Suprapubic skin (tissue), 4 donors: Measurements from ENCODE around the gene DDX31. TPM values are rescaled to one million over a fixed set of nuclear protein-coding genes. Genes with fewer than 3 reads are reported as not detected.

ENCODE experiments used
- DNase-seq, 2 donors: peaks; one replicate each; pipeline ENCODE4 v3.0.0-alpha.2; 2019; ENCODE audit warnings: low spot score in 2 of 2
- H3K27ac ChIP-seq: fragments of 200-600 bp; sonication (generic); one replicate; pipeline ENCODE4 v1.5.1; 2019
- H3K27me3 ChIP-seq: fragments of 200-600 bp; sonication (generic); one replicate; pipeline ENCODE4 v1.5.1; 2019
- H3K36me3 ChIP-seq: fragments of 200-600 bp; sonication (generic); one replicate; pipeline ENCODE4 v1.5.1; 2019
- H3K4me1 ChIP-seq: fragments of 200-600 bp; sonication (generic); one replicate; pipeline ENCODE4 v1.5.1; 2019
- H3K4me3 ChIP-seq: fragments of 200-600 bp; sonication (generic); one replicate; pipeline ENCODE4 v1.5.1; 2019; ENCODE audit warnings: mild to moderate bottlenecking
- H3K9me3 ChIP-seq: fragments of 200-600 bp; sonication (generic); one replicate; pipeline ENCODE4 v1.5.1; 2019
- EP300 ChIP-seq: sonication (generic); formaldehyde crosslinking; IDR thresholded peaks from one replicate; pipeline ENCODE4 v1.6.1; 2017; ENCODE audit warnings: antibody characterized with exemption
- POLR2A ChIP-seq, 2 donors: fragments of 450-650 bp; IDR thresholded peaks; one replicate each; pipeline ENCODE4 v1.6.1; 2017; ENCODE audit warnings: antibody characterized with exemption in 2 of 2, mild to moderate bottlenecking in 2 of 2, moderate library complexity in 2 of 2
- POLR2AphosphoS5 ChIP-seq, 3 donors: sonication (generic); formaldehyde crosslinking; IDR thresholded peaks; one replicate each; pipeline ENCODE4 v1.6.1; 2017; ENCODE audit warnings: antibody characterized with exemption in 3 of 3
- WGBS: methylation state at CpG from one replicate; pipeline ENCODE4 v1.1.5; 2018; 5-methylcytosine and 5-hydroxymethylcytosine counted together
- total RNA-seq, 4 donors: library from RNA; depleted of rRNA; stranded (reverse); fragments of >200 nt; gene quantifications; one replicate each; pipeline ENCODE4 v1.1.0, GENCODE V29; 2016
- TF ChIP-seq, protein P1 (sequence below), 2 donors: fragments of 200-600 bp in 1 of 2; fragments of 450-650 bp in 1 of 2; sonication (generic) in 1 of 2; IDR thresholded peaks; one replicate each; pipeline ENCODE4 v1.5.1; 2016 to 2019; ENCODE audit warnings: antibody characterized with exemption in 2 of 2, mild to moderate bottlenecking in 1 of 2, moderate library complexity in 1 of 2

Gene DDX31
- total RNA-seq, 4 donors from 2014 or later, result 18.6 to 35.8 (median 20.5) TPM

DNA sequence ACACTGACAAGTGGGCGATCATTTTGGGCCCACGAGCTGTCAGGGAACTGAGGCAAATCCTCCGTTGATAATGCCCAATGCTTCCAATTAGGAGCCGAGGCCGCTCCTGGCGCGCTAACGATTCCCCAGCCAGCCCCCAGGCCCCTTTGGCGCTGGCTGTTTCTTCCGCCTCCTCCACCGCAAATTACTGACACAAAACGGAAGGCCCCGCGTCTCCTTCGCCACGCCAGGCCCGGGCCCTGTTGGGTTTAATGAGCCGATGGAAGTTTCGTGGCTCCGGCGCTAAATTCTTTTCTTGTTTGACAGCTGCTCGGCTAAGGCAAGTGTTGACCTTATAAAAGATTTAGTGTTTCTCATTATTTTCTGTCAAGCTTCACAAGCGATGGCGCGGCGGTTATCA is 113.1 kb downstream of the DDX31 start:
- TF ChIP-seq POLR2AphosphoS5 (IDR thresholded peaks at IDR 0.05), result no peak
- TF ChIP-seq, protein P1, sequence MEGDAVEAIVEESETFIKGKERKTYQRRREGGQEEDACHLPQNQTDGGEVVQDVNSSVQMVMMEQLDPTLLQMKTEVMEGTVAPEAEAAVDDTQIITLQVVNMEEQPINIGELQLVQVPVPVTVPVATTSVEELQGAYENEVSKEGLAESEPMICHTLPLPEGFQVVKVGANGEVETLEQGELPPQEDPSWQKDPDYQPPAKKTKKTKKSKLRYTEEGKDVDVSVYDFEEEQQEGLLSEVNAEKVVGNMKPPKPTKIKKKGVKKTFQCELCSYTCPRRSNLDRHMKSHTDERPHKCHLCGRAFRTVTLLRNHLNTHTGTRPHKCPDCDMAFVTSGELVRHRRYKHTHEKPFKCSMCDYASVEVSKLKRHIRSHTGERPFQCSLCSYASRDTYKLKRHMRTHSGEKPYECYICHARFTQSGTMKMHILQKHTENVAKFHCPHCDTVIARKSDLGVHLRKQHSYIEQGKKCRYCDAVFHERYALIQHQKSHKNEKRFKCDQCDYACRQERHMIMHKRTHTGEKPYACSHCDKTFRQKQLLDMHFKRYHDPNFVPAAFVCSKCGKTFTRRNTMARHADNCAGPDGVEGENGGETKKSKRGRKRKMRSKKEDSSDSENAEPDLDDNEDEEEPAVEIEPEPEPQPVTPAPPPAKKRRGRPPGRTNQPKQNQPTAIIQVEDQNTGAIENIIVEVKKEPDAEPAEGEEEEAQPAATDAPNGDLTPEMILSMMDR (IDR thresholded peaks at IDR 0.05), result no peak
- no peak for TF ChIP-seq POLR2A (IDR thresholded peaks at IDR 0.05)
- TF ChIP-seq EP300, result no peak
- DNase-seq, result no peak
- Histone ChIP-seq H3K4me1 (no peaks in the 10 kb centered on the region), H3K4me3 (no peak overlapping the region), H3K27me3 (peaks cover 59% of the 10 kb centered on the region), H3K27ac (no peak overlapping the region), H3K9me3 (no peaks in the 10 kb centered on the region), H3K36me3 (no peaks in the 10 kb centered on the region)
- 57% methylated on average over 26 of the region's 26 CpGs for WGBS

DNA sequence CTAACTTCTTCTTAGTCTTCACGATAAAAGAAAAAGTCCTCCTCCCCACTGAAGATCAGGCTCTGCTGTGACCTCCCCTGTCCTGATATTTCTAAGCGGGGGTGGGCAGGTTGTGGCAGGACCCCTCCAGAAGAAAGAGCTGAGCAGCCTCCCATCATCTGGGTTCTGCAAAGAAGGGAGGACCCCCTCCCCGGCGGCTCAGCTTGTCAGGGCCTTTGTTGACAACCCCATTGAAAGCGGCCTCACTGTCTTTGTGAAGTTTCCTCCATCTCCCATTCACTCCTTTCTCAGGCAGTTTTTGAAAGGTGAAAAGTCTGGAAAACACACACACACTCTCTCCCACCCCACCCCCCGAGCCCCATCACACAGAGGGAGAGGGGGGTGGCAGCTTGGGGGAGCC is 113.5 kb downstream of the DDX31 start:
- peaks cover 57% of the 10 kb centered on the region for H3K27me3 ChIP-seq
- H3K27ac ChIP-seq, result no peak overlapping the region
- no peaks in the 10 kb centered on the region for H3K9me3 ChIP-seq
- TF ChIP-seq, protein P1 (IDR thresholded peaks at IDR 0.05), result no peak
- TF ChIP-seq EP300 (no peak), POLR2AphosphoS5 (IDR thresholded peaks at IDR 0.05) (no peak), POLR2A (IDR thresholded peaks at IDR 0.05) (no peak)
- no peaks in the 10 kb centered on the region for H3K36me3 ChIP-seq
- DNase-seq, result no peak
- no peaks in the 10 kb centered on the region for H3K4me1 ChIP-seq
- H3K4me3 ChIP-seq, result no peak overlapping the region
- 65% methylated on average over 5 of the region's 6 CpGs for WGBS

DNA sequence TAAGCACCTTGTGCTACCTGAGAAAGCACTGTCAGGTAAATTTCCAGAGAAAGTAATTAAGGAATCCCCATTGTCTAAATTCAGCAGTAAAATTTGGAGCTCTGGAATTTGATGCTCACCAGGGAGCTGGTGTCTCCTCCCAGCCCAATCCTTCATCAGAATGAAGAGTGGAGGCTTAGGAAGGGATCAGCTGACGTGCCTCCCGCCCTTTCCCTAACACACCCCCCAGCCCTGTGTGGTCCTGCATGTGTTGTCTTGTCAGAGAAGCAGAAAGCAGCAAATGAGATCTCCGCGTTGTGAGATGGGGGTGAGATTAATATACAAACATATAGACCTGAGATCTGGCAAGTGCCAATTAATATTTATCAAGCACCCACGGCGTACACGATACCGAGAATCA is 114.3 kb downstream of the DDX31 start:
- H3K4me1 ChIP-seq, result no peaks in the 10 kb centered on the region
- peaks cover 54% of the 10 kb centered on the region for H3K27me3 ChIP-seq
- H3K9me3 ChIP-seq, result no peaks in the 10 kb centered on the region
- WGBS, result 60% methylated on average over 8 of the region's 8 CpGs
- DNase-seq, result no peak
- H3K36me3 ChIP-seq, result no peaks in the 10 kb centered on the region
- no peak overlapping the region for H3K27ac ChIP-seq
- H3K4me3 ChIP-seq, result no peak overlapping the region
- TF ChIP-seq, protein P1 (IDR thresholded peaks at IDR 0.05), result no peak
- TF ChIP-seq POLR2A (IDR thresholded peaks at IDR 0.05) (no peak), EP300 (no peak), POLR2AphosphoS5 (IDR thresholded peaks at IDR 0.05) (no peak)

DNA sequence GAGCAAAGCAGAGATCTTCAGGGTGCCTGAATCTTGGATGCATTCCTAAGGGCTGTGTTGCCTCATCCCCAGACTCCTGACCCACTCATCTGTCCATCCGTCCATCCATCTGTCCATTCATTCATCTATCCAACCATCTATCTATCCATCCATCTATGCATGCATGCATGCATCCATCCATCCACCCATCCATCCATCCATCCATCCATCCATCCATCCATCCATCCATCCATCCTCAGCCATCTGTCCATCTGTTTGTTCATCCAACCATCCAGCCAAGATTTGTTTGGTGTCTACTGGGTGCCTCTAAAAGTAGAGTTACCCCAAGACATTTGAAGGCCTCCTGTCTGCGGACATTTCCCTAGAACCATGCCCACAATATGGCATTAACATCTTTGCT is 115.0 kb downstream of the DDX31 start:
- TF ChIP-seq POLR2AphosphoS5 (IDR thresholded peaks at IDR 0.05) (no peak), EP300 (no peak), POLR2A (IDR thresholded peaks at IDR 0.05) (no peak)
- TF ChIP-seq, protein P1 (IDR thresholded peaks at IDR 0.05), result no peak

DNA sequence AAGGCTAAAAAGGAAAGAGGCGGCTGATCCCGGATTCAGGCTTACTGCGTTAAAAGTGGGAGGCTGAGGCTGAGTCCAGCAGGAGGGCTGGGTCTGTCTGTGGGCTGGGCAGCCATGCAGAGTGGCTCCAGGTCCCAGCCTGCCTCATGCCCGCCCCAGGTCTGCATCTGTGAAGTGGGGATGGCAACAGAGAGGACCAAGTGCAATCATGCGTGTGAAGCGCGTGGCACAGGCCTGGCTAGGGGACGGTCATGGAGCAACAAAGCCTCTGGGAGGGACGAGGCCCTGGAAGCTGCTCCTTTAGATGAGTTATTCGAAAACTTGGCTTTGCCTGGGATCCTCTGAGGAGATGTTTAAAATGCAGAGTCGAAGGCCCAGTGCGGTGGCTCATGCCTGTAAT is 117.7 kb downstream of the DDX31 start:
- H3K27me3 ChIP-seq, result peaks cover 42% of the 10 kb centered on the region
- H3K4me3 ChIP-seq, result no peak overlapping the region
- DNase-seq, result no peak
- 81% methylated on average over 12 of the region's 12 CpGs for WGBS
- no peak overlapping the region for H3K27ac ChIP-seq
- TF ChIP-seq EP300 (no peak), POLR2A (IDR thresholded peaks at IDR 0.05) (no peak), POLR2AphosphoS5 (IDR thresholded peaks at IDR 0.05) (no peak)
- TF ChIP-seq, protein P1 (IDR thresholded peaks at IDR 0.05), result no peak
- H3K4me1 ChIP-seq, result no peaks in the 10 kb centered on the region
- H3K36me3 ChIP-seq, result no peaks in the 10 kb centered on the region
- H3K9me3 ChIP-seq, result no peaks in the 10 kb centered on the region

More for the DNA sequence above, 115.0 kb downstream of the DDX31 start:
- no peaks in the 10 kb centered on the region for H3K4me1 ChIP-seq
- no peaks in the 10 kb centered on the region for H3K36me3 ChIP-seq
- no peaks in the 10 kb centered on the region for H3K9me3 ChIP-seq
- WGBS, result 88% methylated on average over 2 of the region's 2 CpGs
- H3K27me3 ChIP-seq, result peaks cover 49% of the 10 kb centered on the region
- no peak overlapping the region for H3K27ac ChIP-seq
- H3K4me3 ChIP-seq, result no peak overlapping the region
- no peak for DNase-seq
